Measurements from ENCODE around the gene FBRSL1.

The FBRSL1 gene

DNA sequence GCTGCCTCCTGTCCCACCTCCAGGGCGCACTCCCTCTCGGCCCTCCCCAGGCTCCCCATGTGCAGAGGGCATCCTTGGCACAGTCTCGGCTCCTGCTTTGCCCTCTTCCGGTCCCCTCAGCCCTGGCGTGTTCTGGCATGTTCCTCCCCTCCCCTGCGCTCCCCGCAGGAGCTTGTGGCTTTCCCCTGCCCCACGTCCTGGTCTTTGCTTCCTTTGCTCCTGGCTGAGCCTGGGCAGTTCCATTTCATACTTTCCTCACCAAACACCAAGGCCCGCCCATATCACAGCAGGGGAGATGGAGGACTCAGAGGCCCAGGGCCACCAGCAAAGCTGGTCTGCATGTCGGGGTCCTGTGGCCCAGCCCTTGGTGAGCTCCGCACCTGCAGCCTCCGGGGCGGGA is 56.0 kb downstream of the FBRSL1 start:
- DNase-seq: no peak

- DNase-seq: no peak
Measured at GRCh38 chr12:132546647-132547046, 56.7 kb downstream of the FBRSL1 start.

GRCh38 chr12:132547205-132547740 is 57.3 kb downstream of the FBRSL1 start:
- no peak for DNase-seq

GRCh38 chr12:132548430-132549058 is 58.6 kb downstream of the FBRSL1 start:
- no peak for DNase-seq

DNA sequence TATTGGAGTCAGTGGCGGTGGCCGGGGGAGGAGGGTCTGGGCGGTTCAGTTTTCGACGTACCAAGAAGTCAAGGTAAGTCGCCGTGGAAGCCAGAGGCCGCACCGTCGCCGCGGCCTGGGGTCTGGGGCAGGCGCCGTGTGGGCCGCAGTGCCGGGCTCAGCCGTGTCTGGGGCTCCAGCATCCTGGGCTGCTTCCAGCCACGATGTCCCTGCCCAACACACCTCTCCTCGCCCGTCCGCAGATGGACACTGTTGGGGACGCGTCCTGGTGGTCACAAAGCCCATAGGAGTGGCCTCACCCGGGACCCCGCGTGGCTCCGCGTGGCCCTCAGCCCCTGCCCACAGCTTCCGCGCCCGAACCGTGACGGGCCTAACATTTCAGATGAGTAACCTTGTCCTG is 59.1 kb downstream of the FBRSL1 start:
- no peak for DNase-seq

DNA sequence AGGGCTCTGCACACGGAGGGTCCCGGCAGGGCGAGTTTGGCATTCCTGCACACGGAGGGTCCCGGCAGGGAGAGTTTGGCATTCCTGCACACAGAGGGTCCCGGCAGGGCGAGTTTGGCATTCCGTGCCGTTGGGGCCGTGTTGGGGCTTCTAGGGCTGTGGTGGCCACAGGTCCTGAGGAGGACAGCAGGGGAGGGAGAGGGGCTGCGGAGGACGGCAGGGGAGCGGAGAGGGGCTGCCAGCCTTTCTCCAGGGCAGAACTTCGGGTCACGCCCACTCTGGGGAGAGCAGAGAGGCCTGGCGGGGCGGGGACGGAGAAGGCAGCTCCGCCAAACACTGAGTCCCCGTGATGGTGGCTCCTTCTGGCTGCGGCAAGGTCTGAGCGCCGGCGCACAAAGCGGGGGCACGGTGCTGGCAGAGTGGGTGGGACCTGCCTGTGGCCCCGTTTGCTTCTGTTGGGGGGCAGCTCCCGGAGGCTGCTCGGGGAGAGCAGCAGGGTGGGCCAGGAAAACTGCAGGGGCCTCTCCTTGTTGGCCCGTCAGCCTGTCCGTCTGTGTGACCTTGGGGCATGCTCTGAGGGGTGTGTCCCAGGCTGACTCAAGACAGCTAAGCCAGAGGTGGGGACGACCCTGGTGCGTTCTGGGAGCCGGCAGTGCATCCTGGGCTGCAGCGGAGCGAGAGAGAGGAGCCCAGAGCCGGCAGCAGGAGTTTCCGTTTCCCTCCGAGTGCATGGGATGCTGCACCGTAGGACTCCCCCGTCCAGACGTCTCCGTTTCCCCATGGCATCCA is 60.3 kb downstream of the FBRSL1 start:
- DNase-seq: no peak

- DNase-seq: no peak
Measured at GRCh38 chr12:132550830-132551640, 61.1 kb downstream of the FBRSL1 start.

GRCh38 chr12:132551641-132552031 is 61.7 kb downstream of the FBRSL1 start:
- no peak for DNase-seq

GRCh38 chr12:132554845-132555630 is 65.1 kb downstream of the FBRSL1 start:
- DNase-seq: peak; percentile 48 to 54

DNA sequence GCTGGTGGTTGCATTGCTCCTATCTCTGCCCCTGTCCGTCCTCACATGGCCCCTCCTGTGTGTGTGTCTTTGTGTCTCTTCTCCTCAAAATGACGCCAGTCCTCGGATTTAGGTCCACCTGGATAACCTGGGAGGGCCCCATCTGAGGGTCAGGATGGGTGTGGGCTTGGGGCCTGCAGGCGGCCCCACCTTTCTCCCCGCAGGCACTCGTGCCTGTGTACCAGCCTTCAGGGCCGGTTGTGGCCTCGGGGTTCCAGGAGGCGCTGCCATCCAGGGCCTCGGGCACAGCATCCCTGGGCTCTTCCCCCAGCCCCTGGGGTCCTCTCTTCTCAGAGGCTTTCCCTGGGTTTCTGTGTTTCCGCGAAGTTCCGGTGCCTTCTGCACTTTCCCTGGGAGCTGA is 65.7 kb downstream of the FBRSL1 start:
- DNase-seq: no peak

GRCh38 chr12:132556216-132556615 is 66.3 kb downstream of the FBRSL1 start:
- DNase-seq: no peak

GRCh38 chr12:132556801-132557200 is 66.8 kb downstream of the FBRSL1 start:
- DNase-seq: no peak

DNA sequence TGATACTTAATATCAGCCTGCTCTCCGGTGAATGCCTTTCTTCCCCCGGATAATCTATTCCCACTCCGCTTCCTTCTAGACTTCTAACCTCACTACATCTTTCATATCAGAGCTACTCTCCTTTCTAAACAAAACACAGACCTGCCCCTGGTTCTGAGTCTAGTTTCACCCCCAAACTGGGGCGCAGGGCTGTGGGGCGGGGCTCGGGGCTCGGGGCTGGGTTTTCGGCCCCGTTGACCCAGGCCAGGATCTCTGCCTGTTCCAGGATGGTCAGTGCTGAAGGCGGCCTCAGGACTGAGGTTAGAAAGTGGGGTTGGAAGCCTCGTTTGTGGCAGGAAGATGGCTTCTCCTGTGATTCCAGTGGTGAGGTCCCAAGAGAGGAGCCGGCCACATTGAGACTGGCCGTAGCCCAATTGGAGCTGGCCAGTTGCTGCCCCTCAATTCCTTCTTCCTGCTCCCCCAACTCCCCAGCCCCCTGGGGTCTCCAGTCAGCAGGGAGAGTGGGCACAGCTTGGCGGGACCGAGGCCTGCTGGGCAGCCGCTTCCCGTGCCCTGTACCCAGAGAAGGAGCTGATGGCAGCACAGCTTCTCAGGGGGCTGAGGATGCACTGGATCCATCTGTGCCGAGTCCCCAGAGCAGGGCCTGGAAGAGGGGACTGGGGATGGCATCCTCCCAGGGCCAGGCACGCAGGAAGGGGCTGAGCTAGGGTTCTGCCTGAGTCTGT is 67.5 kb downstream of the FBRSL1 start:
- no peak for DNase-seq

DNA sequence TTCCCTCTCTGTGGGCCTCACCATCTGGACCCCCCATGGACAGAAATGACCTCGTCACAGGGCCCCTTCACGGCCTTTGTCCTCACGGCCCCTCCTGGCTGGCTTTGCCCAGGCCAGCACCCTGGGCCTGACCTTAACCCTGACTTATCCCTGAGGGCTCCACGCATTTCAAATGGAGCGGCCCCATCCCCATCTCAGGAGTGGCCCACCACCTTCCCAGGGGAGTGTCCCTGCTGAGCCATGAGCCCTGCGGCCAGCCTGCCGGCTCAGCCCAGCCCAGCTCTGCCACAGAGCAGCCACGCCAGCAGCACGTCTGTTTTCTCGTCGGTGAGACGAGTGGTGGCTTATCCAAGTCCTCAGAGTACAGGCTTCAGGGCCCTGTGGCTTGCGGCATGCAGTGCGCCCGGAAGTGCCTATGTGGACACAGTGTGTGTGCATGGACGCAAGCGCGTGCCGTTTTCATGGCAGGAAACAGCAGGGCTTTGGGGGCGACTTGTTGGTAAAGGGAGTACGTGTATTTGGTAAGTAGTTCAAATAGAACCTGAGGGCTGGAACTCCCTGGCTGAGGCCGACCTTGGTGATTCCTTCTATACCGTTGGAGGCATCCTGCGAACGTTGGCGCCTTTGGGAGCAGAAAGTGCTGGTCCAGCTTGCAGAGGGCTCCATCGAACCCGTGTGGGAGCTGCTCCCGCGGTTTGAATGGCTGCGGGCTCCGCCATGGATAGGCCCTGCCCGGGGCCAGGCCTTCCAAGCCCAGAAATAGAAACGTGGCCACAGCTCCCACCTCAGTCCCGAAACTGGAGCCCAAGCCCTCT is 68.3 kb downstream of the FBRSL1 start:
- DNase-seq: peak; percentile 27 to 37

GRCh38 chr12:132558861-132559623 is 69.1 kb downstream of the FBRSL1 start:
- DNase-seq: peak; percentile 31 to 39

DNA sequence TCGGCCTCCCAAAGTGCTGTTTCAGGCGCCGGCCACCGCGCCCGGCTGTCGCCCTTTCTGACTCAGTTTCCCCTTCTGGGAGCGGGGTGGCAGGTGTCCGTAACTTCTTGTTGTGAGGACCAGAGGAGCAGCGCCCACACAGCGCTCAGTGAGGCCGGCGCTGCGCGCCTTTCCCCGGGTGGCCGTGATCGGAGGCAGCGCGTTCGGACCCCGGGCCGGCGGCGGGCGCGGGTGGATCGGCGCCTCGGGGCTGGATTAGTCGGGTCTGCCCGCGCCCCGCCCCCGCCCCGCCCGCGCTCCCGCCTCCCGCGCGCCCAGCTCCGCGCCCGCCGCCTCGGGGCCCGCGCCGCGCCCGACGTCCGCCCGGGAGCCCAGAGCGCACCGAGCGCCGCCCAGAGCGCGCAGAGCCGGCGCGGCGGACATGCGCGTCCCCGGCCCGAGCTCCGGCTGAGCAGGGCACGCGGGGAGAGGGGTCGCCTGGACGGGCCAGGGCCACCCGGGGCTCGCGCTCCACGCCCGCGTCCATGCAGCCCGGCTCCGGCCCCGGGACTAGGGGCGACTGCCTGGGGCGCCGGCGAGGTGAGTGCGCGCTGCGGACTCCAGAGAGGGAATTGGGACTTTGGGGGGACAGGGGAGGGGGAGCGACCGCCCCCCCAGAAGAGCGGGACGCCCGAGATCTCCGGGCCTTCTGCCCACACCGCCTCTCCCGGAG is 69.9 kb downstream of the FBRSL1 start:
- DNase-seq: peak; percentile 57 to 69

DNA sequence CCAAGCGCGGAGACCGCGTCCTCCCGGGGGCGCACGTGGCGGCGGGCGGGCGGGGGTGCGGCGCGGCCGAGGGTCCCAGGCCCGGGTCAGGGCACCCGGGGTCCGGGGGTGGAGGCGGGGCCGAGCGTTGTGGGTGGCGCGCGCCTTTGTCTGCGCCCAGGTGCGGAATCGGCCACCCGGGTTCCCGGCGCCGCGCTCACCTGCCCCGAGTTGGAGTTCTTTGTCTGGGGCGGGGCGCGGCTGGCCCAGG is 70.3 kb downstream of the FBRSL1 start:
- no peak for DNase-seq

DNA sequence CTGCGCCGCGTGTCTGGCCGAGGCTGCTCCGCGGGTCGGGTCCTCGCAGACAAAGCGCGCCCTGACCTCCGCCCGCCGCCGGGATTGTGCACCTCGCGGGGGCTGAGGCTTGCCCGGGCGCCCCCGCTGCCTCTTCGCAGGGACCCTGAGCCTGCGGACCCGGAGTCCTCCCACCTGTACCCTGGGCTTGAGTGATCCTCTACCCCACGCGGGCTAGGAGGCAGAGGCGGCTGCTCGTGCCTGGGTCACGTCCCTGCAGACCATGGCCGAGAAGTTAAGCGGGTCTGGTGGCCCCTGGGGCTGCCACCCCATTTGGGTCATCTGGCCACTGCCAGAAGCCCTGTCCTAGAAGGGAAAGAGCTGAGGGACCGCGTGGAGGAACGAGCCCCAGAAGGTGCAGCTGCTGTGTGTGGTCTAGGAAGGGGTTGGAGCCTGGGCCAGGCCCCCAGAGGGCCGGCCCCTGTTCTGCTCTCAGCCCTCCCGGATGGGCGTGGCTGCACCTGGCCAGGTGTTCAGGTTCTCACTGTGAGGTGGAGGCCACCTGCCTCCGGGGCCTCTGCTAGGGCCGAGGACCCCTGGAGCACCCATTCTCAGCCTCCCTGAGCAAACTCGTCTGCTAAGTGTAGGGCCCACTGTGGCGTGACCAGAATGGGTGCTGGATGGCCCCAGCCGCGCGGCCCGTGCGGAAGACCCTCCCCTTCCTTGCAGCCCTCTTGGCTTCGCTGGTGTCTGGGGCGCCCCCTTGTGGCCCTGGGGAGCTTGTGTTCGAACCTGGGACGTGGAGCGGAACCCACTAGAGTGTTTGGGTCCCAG is 70.9 kb downstream of the FBRSL1 start:
- peak; percentile 88 for DNase-seq
